ENCODE measurements around the gene LTB. TPM values are rescaled to one million over a fixed set of nuclear protein-coding genes. Genes with fewer than 3 reads are reported as not detected.

Gene LTB
- total and polyA plus RNA-seq, 2 of the 4 experiments (the other 2 are of a cell fraction), result not detected

GRCh38 chr6:31558318-31558625 is 24.0 kb downstream of the LTB start:
- no peak overlapping the region for H3K4me2 ChIP-seq (ENCODE audit: low read depth, low read length)
- peaks cover 33% of the 10 kb centered on the region for H3K36me3 ChIP-seq (ENCODE audit: control insufficient read depth, insufficient read depth, low read length)
- H3K18ac ChIP-seq (ENCODE audit: low read depth, low read length), result no peak overlapping the region
- no peak for DNase-seq
- peaks cover 12 to 23% of the 10 kb centered on the region in 2 experiments for H3K79me1 ChIP-seq (ENCODE audit: low read depth in 1 of 2, low read length in 2 of 2)
- WGBS, 2 experiments (ENCODE audit: extremely low coverage in 2 of 2, insufficient read length in 1 of 2), result 93% methylated on average over 5 of the region's 8 CpGs; no CpG with 5 or more reads in 1 of the 2 experiments
- no TSS peak for BruUV-seq (replicated peaks)
- TF ChIP-seq MAFK (IDR thresholded peaks at IDR 0.05; ENCODE audit: low read depth, low read length), result no peak
- TF ChIP-seq USF2 (IDR thresholded peaks at IDR 0.05; ENCODE audit: low read depth, low read length), result no peak
- TF ChIP-seq CHD1 (IDR thresholded peaks at IDR 0.05; ENCODE audit: low read depth, low read length), result no peak
- TF ChIP-seq RCOR1 (IDR thresholded peaks at IDR 0.05; ENCODE audit: insufficient replicate concordance, low read length), result no peak
- TF ChIP-seq FOS (IDR thresholded peaks at IDR 0.05; ENCODE audit: low read depth, low read length), result no peak
- no peak for TF ChIP-seq CTCF (conservative IDR thresholded peaks at IDR 0.05; ENCODE audit: low read depth, low read length)
- no peak for TF ChIP-seq BHLHE40 (IDR thresholded peaks at IDR 0.05; ENCODE audit: low read depth, low read length)
- no peak for TF ChIP-seq SMC3 (IDR thresholded peaks at IDR 0.05; ENCODE audit: low read depth, low read length)
- TF ChIP-seq CEBPB (IDR thresholded peaks at IDR 0.05; ENCODE audit: low read depth, low read length), result no peak
- TF ChIP-seq NFE2L2 (IDR thresholded peaks at IDR 0.05; ENCODE audit: low read depth, low read length), result no peak
- TF ChIP-seq ELK1 (IDR thresholded peaks at IDR 0.05; ENCODE audit: borderline replicate concordance, low read depth, low read length), result no peak
- no peak for TF ChIP-seq MXI1 (IDR thresholded peaks at IDR 0.05; ENCODE audit: borderline replicate concordance, low read depth, low read length)
- TF ChIP-seq RAD21 (IDR thresholded peaks at IDR 0.05; ENCODE audit: low read length), result no peak
- no peak for TF ChIP-seq RFX5 (IDR thresholded peaks at IDR 0.05; ENCODE audit: low read depth, low read length)
- no peak for TF ChIP-seq POLR2A (IDR thresholded peaks at IDR 0.05; ENCODE audit: low read depth, low read length)
- no peak for TF ChIP-seq MAZ (IDR thresholded peaks at IDR 0.05; ENCODE audit: borderline replicate concordance, low read depth, low read length)
- no peak overlapping the region for H3K9ac ChIP-seq (ENCODE audit: low read depth, low read length)
- H3K27me3 ChIP-seq (ENCODE audit: control insufficient read depth, insufficient read depth, low read length), result no peaks in the 10 kb centered on the region
- ChIA-PET CTCF (no interaction called here), POLR2A (ENCODE audit: unreplicated experiment) (no interaction called here)
- no peak overlapping the region for H3K14ac ChIP-seq (replicated peaks; ENCODE audit: low read depth, low read length)
- peaks cover 18% of the 10 kb centered on the region for H3K4me1 ChIP-seq (ENCODE audit: control insufficient read depth, insufficient read depth, low read length)
- no peak overlapping the region for H4K5ac ChIP-seq (ENCODE audit: low read depth, low read length)
- H2AFZ ChIP-seq (replicated peaks; ENCODE audit: low read length, poor library complexity), result no peak overlapping the region
- no peak overlapping the region for H4K91ac ChIP-seq (ENCODE audit: insufficient read depth, low read depth, low read length)
- H2BK120ac ChIP-seq (ENCODE audit: low read depth, low read length), result no peak overlapping the region
- H2BK20ac ChIP-seq (ENCODE audit: low read depth, low read length), result no peak overlapping the region
- H3K9me3 ChIP-seq (ENCODE audit: control insufficient read depth, insufficient read depth, low read length), result no peaks in the 10 kb centered on the region
- in situ Hi-C loops (cut with MboI; ENCODE audit: low sequenced_read_pairs) (no loop called here), intact Hi-C loops (cut with micrococcal nuclease) (no loop called here), dilution Hi-C loops (cut with HindIII; ENCODE audit: low sequenced_read_pairs, unreplicated experiment) (no loop called here)
- peaks cover 19% of the 10 kb centered on the region; the same call in 1 of the 2 replicates for H3K9me1 ChIP-seq (ENCODE audit: insufficient read depth, low read length)
- no peak overlapping the region for H2BK5ac ChIP-seq (ENCODE audit: low read depth, low read length, poor library complexity, severe bottlenecking)
- H3K23ac ChIP-seq (ENCODE audit: low read depth, low read length), result no peak overlapping the region
- H3K56ac ChIP-seq (ENCODE audit: extremely low read depth, insufficient read depth, low read length), result no peak overlapping the region
- no peak for ATAC-seq (ENCODE audit: low read depth)
- H2BK15ac ChIP-seq (ENCODE audit: low read depth, low read length), result no peak overlapping the region
- no peak overlapping the region for H2AK9ac ChIP-seq (replicated peaks; ENCODE audit: low read depth, low read length, poor library complexity)
- no peak overlapping the region for H3K4ac ChIP-seq (ENCODE audit: low read depth, low read length)
- no peak overlapping the region for H3K4me3 ChIP-seq (ENCODE audit: insufficient read depth, low read depth, low read length)
- no peaks in the 10 kb centered on the region for H4K20me1 ChIP-seq (ENCODE audit: insufficient read depth, low read length)
- no peak overlapping the region for H3K27ac ChIP-seq (ENCODE audit: insufficient read depth, low read length)
- no peak overlapping the region for H4K8ac ChIP-seq (ENCODE audit: low read depth in 2 of 2, low read length in 2 of 2)
- no peak overlapping the region for H2AK5ac ChIP-seq (ENCODE audit: low read depth, low read length)
